ENCODE data around the gene IL1RL1. TPM values are rescaled to one million over a fixed set of nuclear protein-coding genes. Genes with fewer than 3 reads are reported as not detected.

IL1RL1 gene
- total RNA-seq, 1 experiment from 2014 or later, result not detected

DNA sequence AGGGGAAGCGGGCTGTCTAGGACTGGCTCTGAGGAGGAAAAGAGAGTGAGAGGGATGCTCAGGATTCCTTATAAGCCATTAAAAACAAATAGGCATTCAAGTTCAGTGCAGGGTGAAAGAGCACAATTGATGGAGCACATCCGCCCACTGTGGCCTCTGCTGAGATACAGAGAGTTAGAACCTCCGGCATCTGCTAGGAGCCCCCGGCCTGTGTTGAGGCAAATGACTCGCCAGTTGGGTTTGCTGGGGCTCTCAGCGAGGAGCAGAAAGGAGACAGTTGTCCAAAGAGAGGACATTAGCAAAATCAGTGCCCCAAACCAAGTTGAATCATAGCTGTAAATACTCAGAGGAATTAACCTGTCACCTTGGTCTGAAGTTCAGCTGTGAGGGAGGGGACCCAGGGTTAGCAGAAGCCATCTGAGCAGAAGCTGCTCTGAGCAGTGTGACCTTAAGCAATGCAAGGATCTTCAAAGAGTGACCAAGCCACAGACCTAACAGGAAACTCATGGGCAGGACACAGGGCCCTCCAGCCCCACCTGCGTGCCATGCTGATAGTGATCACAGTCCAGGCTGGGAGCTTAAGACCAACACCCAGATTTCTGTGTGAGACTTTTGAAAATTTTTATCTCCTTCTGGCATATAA, 88.3 kb downstream of the IL1RL1 start (continued):
- TF ChIP-seq, protein P1, sequence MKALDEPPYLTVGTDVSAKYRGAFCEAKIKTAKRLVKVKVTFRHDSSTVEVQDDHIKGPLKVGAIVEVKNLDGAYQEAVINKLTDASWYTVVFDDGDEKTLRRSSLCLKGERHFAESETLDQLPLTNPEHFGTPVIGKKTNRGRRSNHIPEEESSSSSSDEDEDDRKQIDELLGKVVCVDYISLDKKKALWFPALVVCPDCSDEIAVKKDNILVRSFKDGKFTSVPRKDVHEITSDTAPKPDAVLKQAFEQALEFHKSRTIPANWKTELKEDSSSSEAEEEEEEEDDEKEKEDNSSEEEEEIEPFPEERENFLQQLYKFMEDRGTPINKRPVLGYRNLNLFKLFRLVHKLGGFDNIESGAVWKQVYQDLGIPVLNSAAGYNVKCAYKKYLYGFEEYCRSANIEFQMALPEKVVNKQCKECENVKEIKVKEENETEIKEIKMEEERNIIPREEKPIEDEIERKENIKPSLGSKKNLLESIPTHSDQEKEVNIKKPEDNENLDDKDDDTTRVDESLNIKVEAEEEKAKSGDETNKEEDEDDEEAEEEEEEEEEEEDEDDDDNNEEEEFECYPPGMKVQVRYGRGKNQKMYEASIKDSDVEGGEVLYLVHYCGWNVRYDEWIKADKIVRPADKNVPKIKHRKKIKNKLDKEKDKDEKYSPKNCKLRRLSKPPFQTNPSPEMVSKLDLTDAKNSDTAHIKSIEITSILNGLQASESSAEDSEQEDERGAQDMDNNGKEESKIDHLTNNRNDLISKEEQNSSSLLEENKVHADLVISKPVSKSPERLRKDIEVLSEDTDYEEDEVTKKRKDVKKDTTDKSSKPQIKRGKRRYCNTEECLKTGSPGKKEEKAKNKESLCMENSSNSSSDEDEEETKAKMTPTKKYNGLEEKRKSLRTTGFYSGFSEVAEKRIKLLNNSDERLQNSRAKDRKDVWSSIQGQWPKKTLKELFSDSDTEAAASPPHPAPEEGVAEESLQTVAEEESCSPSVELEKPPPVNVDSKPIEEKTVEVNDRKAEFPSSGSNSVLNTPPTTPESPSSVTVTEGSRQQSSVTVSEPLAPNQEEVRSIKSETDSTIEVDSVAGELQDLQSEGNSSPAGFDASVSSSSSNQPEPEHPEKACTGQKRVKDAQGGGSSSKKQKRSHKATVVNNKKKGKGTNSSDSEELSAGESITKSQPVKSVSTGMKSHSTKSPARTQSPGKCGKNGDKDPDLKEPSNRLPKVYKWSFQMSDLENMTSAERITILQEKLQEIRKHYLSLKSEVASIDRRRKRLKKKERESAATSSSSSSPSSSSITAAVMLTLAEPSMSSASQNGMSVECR (CRISPR knock-in tag; IDR thresholded peaks at IDR 0.05; ENCODE audit: borderline replicate concordance), result no peak
- TF ChIP-seq IRF2 (CRISPR knock-in tag; IDR thresholded peaks at IDR 0.05; ENCODE audit: borderline replicate concordance, low read depth), result no peak

DNA sequence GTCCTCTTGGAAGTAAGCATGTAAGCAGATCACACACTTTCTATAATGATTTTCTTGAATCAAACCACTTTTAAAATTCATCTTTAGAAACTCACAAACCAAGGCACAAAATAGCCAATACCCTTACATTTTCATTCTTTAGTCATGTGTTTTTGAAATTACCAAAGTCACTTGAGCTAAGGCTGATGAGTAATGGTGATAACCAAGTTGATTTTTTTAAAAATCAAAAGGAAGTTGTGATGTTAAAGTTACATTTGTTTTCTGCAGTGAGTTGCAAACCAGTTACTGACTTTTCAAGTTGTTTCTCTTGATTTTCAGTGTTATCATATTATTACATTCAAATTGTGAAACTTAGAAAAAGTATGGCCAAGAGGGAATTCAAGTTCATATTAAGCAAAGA, 90.1 kb downstream of the IL1RL1 start:
- ChIA-PET POLR2A (no interaction called here), CTCF (no interaction called here)
- H3K4me3 Mint-ChIP-seq, result no peak overlapping the region
- H3K9me3 Mint-ChIP-seq, result no peaks in the 10 kb centered on the region
- H3K27ac Mint-ChIP-seq, result no peak overlapping the region
- H3K36me3 Mint-ChIP-seq, result no peaks in the 10 kb centered on the region
- no peaks in the 10 kb centered on the region for H3K4me1 Mint-ChIP-seq
- H3K27me3 Mint-ChIP-seq (ENCODE audit: low read depth), result no peaks in the 10 kb centered on the region
- ATAC-seq, result no peak
- DNase-seq (ENCODE audit: low spot score), result no peak
- TF ChIP-seq ELF4 (CRISPR knock-in tag; IDR thresholded peaks at IDR 0.05; ENCODE audit: low read depth), result no peak
- no peak for TF ChIP-seq SP1 (CRISPR knock-in tag; conservative IDR thresholded peaks at IDR 0.05)
- TF ChIP-seq EMX1 (CRISPR knock-in tag; IDR thresholded peaks at IDR 0.05), result no peak
- no peak for TF ChIP-seq IRF1 (CRISPR knock-in tag; IDR thresholded peaks at IDR 0.05)
- no peak for TF ChIP-seq ZNF138 (CRISPR knock-in tag; conservative IDR thresholded peaks at IDR 0.05)
- TF ChIP-seq, protein P2, sequence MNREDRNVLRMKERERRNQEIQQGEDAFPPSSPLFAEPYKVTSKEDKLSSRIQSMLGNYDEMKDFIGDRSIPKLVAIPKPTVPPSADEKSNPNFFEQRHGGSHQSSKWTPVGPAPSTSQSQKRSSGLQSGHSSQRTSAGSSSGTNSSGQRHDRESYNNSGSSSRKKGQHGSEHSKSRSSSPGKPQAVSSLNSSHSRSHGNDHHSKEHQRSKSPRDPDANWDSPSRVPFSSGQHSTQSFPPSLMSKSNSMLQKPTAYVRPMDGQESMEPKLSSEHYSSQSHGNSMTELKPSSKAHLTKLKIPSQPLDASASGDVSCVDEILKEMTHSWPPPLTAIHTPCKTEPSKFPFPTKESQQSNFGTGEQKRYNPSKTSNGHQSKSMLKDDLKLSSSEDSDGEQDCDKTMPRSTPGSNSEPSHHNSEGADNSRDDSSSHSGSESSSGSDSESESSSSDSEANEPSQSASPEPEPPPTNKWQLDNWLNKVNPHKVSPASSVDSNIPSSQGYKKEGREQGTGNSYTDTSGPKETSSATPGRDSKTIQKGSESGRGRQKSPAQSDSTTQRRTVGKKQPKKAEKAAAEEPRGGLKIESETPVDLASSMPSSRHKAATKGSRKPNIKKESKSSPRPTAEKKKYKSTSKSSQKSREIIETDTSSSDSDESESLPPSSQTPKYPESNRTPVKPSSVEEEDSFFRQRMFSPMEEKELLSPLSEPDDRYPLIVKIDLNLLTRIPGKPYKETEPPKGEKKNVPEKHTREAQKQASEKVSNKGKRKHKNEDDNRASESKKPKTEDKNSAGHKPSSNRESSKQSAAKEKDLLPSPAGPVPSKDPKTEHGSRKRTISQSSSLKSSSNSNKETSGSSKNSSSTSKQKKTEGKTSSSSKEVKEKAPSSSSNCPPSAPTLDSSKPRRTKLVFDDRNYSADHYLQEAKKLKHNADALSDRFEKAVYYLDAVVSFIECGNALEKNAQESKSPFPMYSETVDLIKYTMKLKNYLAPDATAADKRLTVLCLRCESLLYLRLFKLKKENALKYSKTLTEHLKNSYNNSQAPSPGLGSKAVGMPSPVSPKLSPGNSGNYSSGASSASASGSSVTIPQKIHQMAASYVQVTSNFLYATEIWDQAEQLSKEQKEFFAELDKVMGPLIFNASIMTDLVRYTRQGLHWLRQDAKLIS (CRISPR knock-in tag; IDR thresholded peaks at IDR 0.05; ENCODE audit: borderline replicate concordance), result no peak
- no peak for TF ChIP-seq TEAD1 (CRISPR knock-in tag; IDR thresholded peaks at IDR 0.05)
- no peak for TF ChIP-seq AR (CRISPR knock-in tag; IDR thresholded peaks at IDR 0.05)
- TF ChIP-seq RELA (CRISPR knock-in tag; IDR thresholded peaks at IDR 0.05; ENCODE audit: borderline replicate concordance), result no peak
- TF ChIP-seq, protein P3, sequence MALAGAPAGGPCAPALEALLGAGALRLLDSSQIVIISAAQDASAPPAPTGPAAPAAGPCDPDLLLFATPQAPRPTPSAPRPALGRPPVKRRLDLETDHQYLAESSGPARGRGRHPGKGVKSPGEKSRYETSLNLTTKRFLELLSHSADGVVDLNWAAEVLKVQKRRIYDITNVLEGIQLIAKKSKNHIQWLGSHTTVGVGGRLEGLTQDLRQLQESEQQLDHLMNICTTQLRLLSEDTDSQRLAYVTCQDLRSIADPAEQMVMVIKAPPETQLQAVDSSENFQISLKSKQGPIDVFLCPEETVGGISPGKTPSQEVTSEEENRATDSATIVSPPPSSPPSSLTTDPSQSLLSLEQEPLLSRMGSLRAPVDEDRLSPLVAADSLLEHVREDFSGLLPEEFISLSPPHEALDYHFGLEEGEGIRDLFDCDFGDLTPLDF (CRISPR knock-in tag; IDR thresholded peaks at IDR 0.05), result no peak
- TF ChIP-seq MLX (CRISPR knock-in tag; IDR thresholded peaks at IDR 0.05), result no peak
- no peak for TF ChIP-seq FOXJ3 (CRISPR knock-in tag; IDR thresholded peaks at IDR 0.05; ENCODE audit: borderline replicate concordance)
- TF ChIP-seq ZNF532 (CRISPR knock-in tag; IDR thresholded peaks at IDR 0.05; ENCODE audit: borderline replicate concordance), result no peak
- TF ChIP-seq ZBTB21 (CRISPR knock-in tag; IDR thresholded peaks at IDR 0.05; ENCODE audit: borderline replicate concordance), result no peak

All from WTC11 (cell line).